ENCODE measurements around the gene NEK7. TPM values are rescaled to one million over a fixed set of nuclear protein-coding genes. Genes with fewer than 3 reads are reported as not detected.

NEK7 gene
- total RNA-seq, 4 donors from 2014 or later, result 98.1 to 152 (median 118) TPM

GRCh38 chr1:198295225-198295624 lies 138.4 kb downstream of the NEK7 start:
- H3K4me1 ChIP-seq, result no peaks in the 10 kb centered on the region
- intact Hi-C loops (cut with DNase I; ENCODE audit: low total_unique reads), result no loop called here
- no peak for DNase-seq
- H3K27me3 ChIP-seq, result no peaks in the 10 kb centered on the region
- H3K36me3 ChIP-seq, result peaks cover 0 to 5% of the 10 kb centered on the region in 2 donors
- in situ Hi-C loops (cut with MboI; ENCODE audit: low sequenced_read_pairs in 4 of 4), result no loop called here
- no peak for ATAC-seq
- TF ChIP-seq POLR2A (IDR thresholded peaks at IDR 0.05), result no peak
- TF ChIP-seq CTCF (IDR thresholded peaks at IDR 0.05 in 4 of 5, conservative IDR thresholded peaks at IDR 0.05 in 1 of 5), result no peak
- no peaks in the 10 kb centered on the region for H3K9me3 ChIP-seq
- no peak overlapping the region for H3K27ac ChIP-seq
- no peak overlapping the region for H3K4me3 ChIP-seq

- Histone ChIP-seq H3K4me3 (no peak overlapping the region), H3K9me3 (no peaks in the 10 kb centered on the region), H3K4me1 (no peaks in the 10 kb centered on the region), H3K36me3 (peaks cover 0 to 5% of the 10 kb centered on the region in 2 donors), H3K27me3 (no peaks in the 10 kb centered on the region), H3K27ac (no peak overlapping the region)
- ATAC-seq (no peak), DNase-seq (no peak)
- TF ChIP-seq CTCF (IDR thresholded peaks at IDR 0.05 in 4 of 5, conservative IDR thresholded peaks at IDR 0.05 in 1 of 5) (no peak), POLR2A (IDR thresholded peaks at IDR 0.05) (no peak)
- in situ Hi-C loops (cut with MboI; ENCODE audit: low sequenced_read_pairs in 4 of 4), result no loop called here
- intact Hi-C loops (cut with DNase I; ENCODE audit: low total_unique reads), result no loop called here
Measured at GRCh38 chr1:198295971-198296370, 139.2 kb downstream of the NEK7 start.

GRCh38 chr1:198297281-198297680 lies 140.5 kb downstream of the NEK7 start:
- Histone ChIP-seq H3K4me3 (no peak overlapping the region), H3K27ac (no peak overlapping the region), H3K9me3 (no peaks in the 10 kb centered on the region), H3K36me3 (peaks cover 0 to 5% of the 10 kb centered on the region in 2 donors), H3K4me1 (no peaks in the 10 kb centered on the region), H3K27me3 (no peaks in the 10 kb centered on the region)
- in situ Hi-C loops (cut with MboI; ENCODE audit: low sequenced_read_pairs in 4 of 4), result no loop called here
- no peak for ATAC-seq
- DNase-seq, result no peak
- no peak for TF ChIP-seq CTCF (IDR thresholded peaks at IDR 0.05 in 4 of 5, conservative IDR thresholded peaks at IDR 0.05 in 1 of 5)
- no peak for TF ChIP-seq POLR2A (IDR thresholded peaks at IDR 0.05)
- intact Hi-C loops (cut with DNase I; ENCODE audit: low total_unique reads), result no loop called here

GRCh38 chr1:198298640-198299039 lies 141.8 kb downstream of the NEK7 start:
- in situ Hi-C loops (cut with MboI; ENCODE audit: low sequenced_read_pairs in 4 of 4), result no loop called here
- H3K4me3 ChIP-seq, result no peak overlapping the region
- H3K27ac ChIP-seq, result no peak overlapping the region
- H3K4me1 ChIP-seq, result no peaks in the 10 kb centered on the region
- TF ChIP-seq CTCF (IDR thresholded peaks at IDR 0.05 in 4 of 5, conservative IDR thresholded peaks at IDR 0.05 in 1 of 5) (no peak), POLR2A (IDR thresholded peaks at IDR 0.05) (no peak)
- DNase-seq (no peak), ATAC-seq (no peak)
- intact Hi-C loops (cut with DNase I; ENCODE audit: low total_unique reads), result no loop called here
- H3K27me3 ChIP-seq, result no peaks in the 10 kb centered on the region
- H3K9me3 ChIP-seq, result no peaks in the 10 kb centered on the region
- no peaks in the 10 kb centered on the region for H3K36me3 ChIP-seq

DNA sequence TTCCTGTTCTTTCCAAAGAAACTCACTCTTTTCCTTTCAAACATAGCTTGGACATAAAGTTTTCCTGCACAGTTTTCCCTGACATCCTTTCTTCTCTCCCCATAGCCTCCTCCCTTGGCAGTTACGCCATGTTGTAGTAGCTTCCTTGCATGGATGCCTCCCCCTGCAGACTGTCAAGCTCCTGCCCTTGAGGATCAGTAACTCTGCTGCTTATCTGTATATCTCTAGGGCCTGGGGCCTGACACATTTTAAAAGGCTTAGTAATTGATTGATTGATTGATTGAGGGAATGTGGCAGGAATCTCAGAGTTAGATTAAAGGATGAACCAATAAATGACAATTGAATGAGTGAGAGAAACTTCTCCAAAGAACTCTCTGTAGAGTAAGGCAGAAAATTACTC lies 143.7 kb downstream of the NEK7 start:
- Histone ChIP-seq H3K27me3 (no peaks in the 10 kb centered on the region), H3K36me3 (no peaks in the 10 kb centered on the region), H3K4me3 (no peak overlapping the region), H3K4me1 (no peaks in the 10 kb centered on the region), H3K27ac (no peak overlapping the region), H3K9me3 (no peaks in the 10 kb centered on the region)
- ATAC-seq, result no peak
- DNase-seq, result no peak
- intact Hi-C loops (cut with DNase I; ENCODE audit: low total_unique reads) (no loop called here), in situ Hi-C loops (cut with MboI; ENCODE audit: low sequenced_read_pairs in 4 of 4) (no loop called here)
- TF ChIP-seq POLR2A (IDR thresholded peaks at IDR 0.05), result no peak
- TF ChIP-seq CTCF (IDR thresholded peaks at IDR 0.05 in 4 of 5, conservative IDR thresholded peaks at IDR 0.05 in 1 of 5), result no peak
